K562 (cell line): ENCODE data around the gene NLGN4X. TPM values are rescaled to one million over a fixed set of nuclear protein-coding genes. Genes with fewer than 3 reads are reported as not detected.

Experiments used
- ATAC-seq: fragments of 200-7000 bp; cut with Tn5 transposase; 3 replicates; pipeline ENCODE4 v1.9.1; 2020; ENCODE audit warnings: moderate library complexity
- BruUV-seq: library from RNA; stranded (reverse); fragments of 400-500 nt; replicated peaks from 2 replicates; lab custom pipeline; 2021; lab: Mats Ljungman, UMichigan
- CTCF ChIA-PET: fragments of 300-600 bp; formaldehyde crosslinking; extraction: SDS; loops from one replicate; lab custom pipeline; 2021; ENCODE audit warnings: low intra/inter-chr PET ratio; lab: Yijun Ruan, JAX
- POLR2A ChIA-PET: fragments of 300-600, 350-650 bp; sonication (Branson Sonifier 250); formaldehyde crosslinking; extraction: SDS; loops from one replicate; lab custom pipeline; 2021; ENCODE audit warnings: antibody characterized with exemption, inconsistent platforms; lab: Yijun Ruan, JAX
- DNase-seq, 4 experiments: peaks; one replicate each; pipeline versions ENCODE4 v3.0.0 to v3.0.0-alpha.2; 2011 to 2018; ENCODE audit warnings: low spot score in 3 of 4, mixed read lengths in 3 of 4; ENCODE audit errors: extremely low read depth in 1 of 4
- FAIRE-seq: peaks from 2 replicates; lab custom pipeline; 2011; peaks lifted over from hg19 to GRCh38; lab: Jason Lieb, UNC
- H2AFZ ChIP-seq: 2 replicates; pipeline ENCODE4 v1.6.0; 2011; ENCODE audit warnings: low read depth, low read length, control low read depth, inconsistent platforms
- H3K27ac ChIP-seq: fragments of 200-600 bp; 3 replicates; pipeline ENCODE4 v1.8.0; 2011; ENCODE audit warnings: low read depth, mild to moderate bottlenecking, control low read depth, inconsistent platforms, low read length, moderate library complexity, mixed read lengths; ENCODE audit errors: extremely low read depth
- H3K27me3 ChIP-seq, 2 experiments: fragments of 300-600 bp in 1 of 2; 2 replicates in 1 of 2; 3 replicates in 1 of 2; pipeline versions ENCODE4 v1.6.0 to v1.8.0; 2011; ENCODE audit warnings: inconsistent platforms in 2 of 2, low read length in 2 of 2, mild to moderate bottlenecking in 1 of 2, mixed read lengths in 1 of 2, moderate library complexity in 1 of 2; ENCODE audit not compliant: control insufficient read depth in 2 of 2, insufficient read depth in 2 of 2
- H3K36me3 ChIP-seq: fragments of 300-600 bp; 3 replicates; pipeline ENCODE4 v1.8.0; 2011; ENCODE audit warnings: mild to moderate bottlenecking, low read length, inconsistent platforms; ENCODE audit not compliant: control insufficient read depth, insufficient read depth
- H3K4me1 ChIP-seq, 2 experiments: fragments of 200-600 bp in 1 of 2; replicated peaks in 1 of 2; 2 replicates in 1 of 2; 3 replicates in 1 of 2; pipeline versions ENCODE4 v1.5.1 to v1.8.0; 2011; ENCODE audit warnings: inconsistent platforms in 2 of 2, low read length in 2 of 2, mild to moderate bottlenecking in 1 of 2, mixed read lengths in 1 of 2, moderate library complexity in 1 of 2; ENCODE audit not compliant: control insufficient read depth in 2 of 2, insufficient read depth in 2 of 2
- H3K4me2 ChIP-seq: 2 replicates; pipeline ENCODE4 v1.6.1; 2011; ENCODE audit warnings: low read length, control low read depth, inconsistent platforms, mixed read lengths; ENCODE audit not compliant: insufficient read depth
- H3K4me3 ChIP-seq: fragments of 200-600 bp; sonication (generic), shearing (Covaris generic); 2 replicates; pipeline ENCODE4 v1.5.1; 2016; ENCODE audit warnings: control low read depth, inconsistent platforms
- H3K79me2 ChIP-seq: fragments of 200-600 bp; 3 replicates; pipeline ENCODE4 v1.8.0; 2011; ENCODE audit warnings: low read length, inconsistent platforms; ENCODE audit not compliant: control insufficient read depth, insufficient read depth
- H3K9ac ChIP-seq, 2 experiments: 2 replicates each; pipeline versions ENCODE4 v1.6.0 to v1.6.1; 2011; ENCODE audit warnings: low read depth in 2 of 2, low read length in 2 of 2, control low read depth in 1 of 2, inconsistent platforms in 1 of 2, mild to moderate bottlenecking in 1 of 2, mixed read lengths in 1 of 2; ENCODE audit not compliant: insufficient read depth in 1 of 2
- H3K9me1 ChIP-seq: one replicate; pipeline ENCODE4 v1.6.0; 2011; ENCODE audit warnings: inconsistent platforms, mild to moderate bottlenecking, low read length, moderate library complexity; ENCODE audit not compliant: control insufficient read depth, insufficient read depth
- H3K9me3 ChIP-seq: replicated peaks from 2 replicates; pipeline ENCODE4 v1.5.1; 2011; ENCODE audit warnings: low read depth, low read length, inconsistent platforms; ENCODE audit not compliant: control insufficient read depth, insufficient read depth
- H4K20me1 ChIP-seq: replicated peaks from 2 replicates; pipeline ENCODE4 v1.6.1; 2011; ENCODE audit warnings: low read length, inconsistent platforms, mixed read lengths; ENCODE audit not compliant: control insufficient read depth, insufficient read depth
- BHLHE40 ChIP-seq: IDR thresholded peaks from 2 replicates; pipeline ENCODE4 v1.6.1; 2011; ENCODE audit warnings: low read length, improper control_type of control experiment
- CBFA2T2 ChIP-seq: fragments of 450-650 bp; conservative IDR thresholded peaks from 2 replicates; pipeline ENCODE4 v1.6.1; 2017; ENCODE audit warnings: mild to moderate bottlenecking
- HNRNPK ChIP-seq: fragments of 200-400 bp; formaldehyde crosslinking; IDR thresholded peaks from one replicate; pipeline ENCODE4 v1.6.1; 2018; ENCODE audit warnings: mild to moderate bottlenecking, low read depth, low read length; ENCODE audit not compliant: poor library complexity, severe bottlenecking
- PCBP1 ChIP-seq: fragments of 200-400 bp; formaldehyde crosslinking; IDR thresholded peaks from 2 replicates; pipeline ENCODE4 v1.6.1; 2018; ENCODE audit warnings: mild to moderate bottlenecking, low read depth, low read length; ENCODE audit not compliant: poor library complexity, severe bottlenecking
- PURB ChIP-seq: sonication (generic); formaldehyde crosslinking; IDR thresholded peaks from 2 replicates; pipeline ENCODE4 v1.9.0; 2021; ENCODE audit warnings: low read depth, mild to moderate bottlenecking, missing genetic modification reagents
- U2AF2 ChIP-seq: fragments of 200-400 bp; formaldehyde crosslinking; optimal IDR thresholded peaks from 2 replicates; pipeline ENCODE3; 2017; ENCODE audit warnings: low read depth, mild to moderate bottlenecking, low read length
- ZNF124 ChIP-seq: sonication (generic); formaldehyde crosslinking; IDR thresholded peaks from 2 replicates; pipeline ENCODE4 v1.8.1; 2022; ENCODE audit warnings: missing genetic modification reagents
- WGBS: fragments of 100-300 bp; shearing (Covaris generic); methylation state at CpG from one replicate; pipeline ENCODE4 v1.1.6; 2016; ENCODE audit warnings: low coverage, mixed read lengths; ENCODE audit not compliant: insufficient coverage; ENCODE audit errors: missing lambda C conversion rate; 5-methylcytosine and 5-hydroxymethylcytosine counted together
- in situ Hi-C: fragments of 300-500 bp; cut with MboI; formaldehyde crosslinking; loops from 4 replicates; pipeline ENCODE4 v1.15.0; 2018; ENCODE audit warnings: inconsistent platforms, mixed read lengths
- intact Hi-C: fragments of 100-400 bp; cut with micrococcal nuclease; formaldehyde crosslinking; loops from 2 replicates; pipeline ENCODE4 v1.14.2; 2022
- polyA plus RNA-seq, 8 experiments: library from polyadenylated mRNA; depleted of rRNA in 4 of 8; stranded (reverse) in 5 of 8; unstranded in 3 of 8; fragments of >200 nt; fragmentation: Nextera tagmentation in 2 of 8; fragmentation: Illumina TruSeq in 1 of 8; extraction: Ambion mirVana in 2 of 8; extraction: Trizol in 1 of 8; gene quantifications; 2 replicates each; pipeline versions ENCODE4 v1.2.1 to v1.2.3, GENCODE V29; 2011 to 2014; ENCODE audit warnings: inconsistent platforms in 1 of 8, missing spikeins in 1 of 8
- total RNA-seq, 7 experiments: library from RNA; depleted of rRNA in 6 of 7; stranded (reverse); fragments of >200 nt in 6 of 7; fragmentation: Illumina TruSeq in 2 of 7; extraction: Trizol in 2 of 7; gene quantifications; 2 replicates each; pipeline versions ENCODE4 v1.2.1 to v1.2.3, GENCODE V29; 2011 to 2021; ENCODE audit warnings: low replicate concordance in 1 of 7

Gene NLGN4X
- total and polyA plus RNA-seq, 9 of the 15 experiments (the other 6 are each of a cell fraction or from before 2014, with no cell fraction given) = 0.07 TPM; not detected in 8

GRCh38 chrX:6049132-6049531 lies 179.5 kb downstream of the NLGN4X start:
- Histone ChIP-seq H3K9ac (no peak overlapping the region), H3K9me3 (no peaks in the 10 kb centered on the region), H3K9me1 (no peaks in the 10 kb centered on the region), H2AFZ (no peak overlapping the region), H3K4me1 (no peaks in the 10 kb centered on the region), H3K27ac (no peak overlapping the region), H3K4me3 (no peak overlapping the region), H3K36me3 (no peaks in the 10 kb centered on the region), H3K27me3 (no peaks in the 10 kb centered on the region), H4K20me1 (no peaks in the 10 kb centered on the region), H3K4me2 (no peak overlapping the region), H3K79me2 (no peaks in the 10 kb centered on the region)
- in situ Hi-C loops (no loop called here), intact Hi-C loops (no loop called here)
- ATAC-seq = no peak
- FAIRE-seq = no peak
- 0% methylated on average over 1 of the region's 1 CpG for WGBS
- no TSS peak for BruUV-seq
- ChIA-PET CTCF (no interaction called here), POLR2A (no interaction called here)
- DNase-seq = no peak
- TF ChIP-seq PCBP1 = peak; percentile 58
- TF ChIP-seq U2AF2 = no peak
- TF ChIP-seq CBFA2T2 = no peak
- TF ChIP-seq BHLHE40 = no peak
- TF ChIP-seq HNRNPK = peak; percentile 32

DNA sequence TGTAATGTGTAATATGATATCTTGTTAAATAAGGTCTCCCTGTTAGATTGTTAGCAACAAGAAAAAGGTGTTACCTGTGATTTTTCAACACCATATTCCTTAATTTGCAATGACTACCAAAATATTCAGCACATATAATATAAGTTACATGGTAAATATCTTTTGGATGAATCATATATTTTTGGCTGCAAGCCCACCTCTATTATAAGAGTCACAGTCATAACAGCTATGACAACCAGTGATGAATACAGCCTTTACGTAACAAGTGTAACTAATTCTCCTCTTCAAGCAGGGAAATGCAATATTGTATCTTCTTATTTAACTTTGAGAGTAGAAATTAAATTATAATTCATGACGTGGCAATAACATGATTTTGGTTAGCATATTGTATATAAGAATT lies 187.0 kb downstream of the NLGN4X start:
- no peak overlapping the region for H2AFZ ChIP-seq
- no peaks in the 10 kb centered on the region for H3K79me2 ChIP-seq
- ATAC-seq = no peak
- H3K9ac ChIP-seq = no peak overlapping the region
- intact Hi-C loops (no loop called here), in situ Hi-C loops (no loop called here)
- TF ChIP-seq PURB (CRISPR knock-in tag) = no peak
- TF ChIP-seq ZNF124 (CRISPR knock-in tag) = no peak
- no peak overlapping the region for H3K27ac ChIP-seq
- H3K9me1 ChIP-seq = no peaks in the 10 kb centered on the region
- H3K27me3 ChIP-seq = no peaks in the 10 kb centered on the region
- H3K9me3 ChIP-seq = no peaks in the 10 kb centered on the region
- FAIRE-seq = no peak
- no TSS peak for BruUV-seq
- 0% methylated on average over 2 of the region's 2 CpGs for WGBS
- H4K20me1 ChIP-seq = no peaks in the 10 kb centered on the region
- no peak overlapping the region for H3K4me3 ChIP-seq
- H3K4me1 ChIP-seq = no peaks in the 10 kb centered on the region
- CTCF ChIA-PET = no interaction called here
- no peak for DNase-seq
- no peak overlapping the region for H3K4me2 ChIP-seq
- POLR2A ChIA-PET = no interaction called here
- no peaks in the 10 kb centered on the region for H3K36me3 ChIP-seq
